Measurements from ENCODE around the gene CLIC1. TPM values are rescaled to one million over a fixed set of nuclear protein-coding genes. Genes with fewer than 3 reads are reported as not detected.

The CLIC1 gene
- total and polyA plus RNA-seq, 2 experiments from 2014 or later = 269 to 296 TPM

DNA sequence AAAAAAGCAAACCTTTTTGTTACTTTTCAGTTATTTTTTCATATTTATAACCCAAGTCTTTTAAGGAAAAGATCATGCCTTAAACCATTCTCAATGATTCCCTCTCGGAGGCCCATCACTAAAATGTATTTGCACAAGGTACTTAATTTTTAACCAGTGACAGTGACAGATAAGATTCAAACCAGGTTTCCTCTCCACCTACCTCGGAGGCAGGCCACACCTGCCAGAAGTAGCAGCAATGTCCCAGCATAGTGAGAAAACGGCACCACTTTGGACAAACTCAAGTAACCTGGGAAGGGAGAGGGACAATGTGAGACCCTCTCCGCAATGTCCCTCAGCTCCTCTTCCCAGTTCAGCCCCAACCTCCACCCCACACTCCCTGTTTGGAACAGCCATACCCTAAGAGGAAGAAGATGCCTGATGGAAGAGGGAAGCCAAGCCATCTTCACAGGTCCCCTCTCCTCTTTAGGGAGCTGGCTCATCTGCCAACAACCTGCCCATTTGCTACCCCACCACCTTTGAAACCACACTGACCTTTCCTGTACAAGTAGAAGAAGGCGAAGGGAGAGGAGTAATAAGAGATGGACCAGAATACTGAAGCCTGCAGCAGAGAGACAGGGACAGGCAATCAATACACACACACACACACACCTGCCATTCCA, 35.5 kb downstream of the CLIC1 start (continued):
- no peak for TF ChIP-seq EZH2phosphoT487 (IDR thresholded peaks at IDR 0.05; ENCODE audit: unreplicated experiment)
- TF ChIP-seq POLR2AphosphoS5 (IDR thresholded peaks at IDR 0.05; ENCODE audit: low read depth) = no peak
- TF ChIP-seq CREB1 (CRISPR knock-in tag; IDR thresholded peaks at IDR 0.05; ENCODE audit: low read depth) = no peak
- TF ChIP-seq, protein P1, sequence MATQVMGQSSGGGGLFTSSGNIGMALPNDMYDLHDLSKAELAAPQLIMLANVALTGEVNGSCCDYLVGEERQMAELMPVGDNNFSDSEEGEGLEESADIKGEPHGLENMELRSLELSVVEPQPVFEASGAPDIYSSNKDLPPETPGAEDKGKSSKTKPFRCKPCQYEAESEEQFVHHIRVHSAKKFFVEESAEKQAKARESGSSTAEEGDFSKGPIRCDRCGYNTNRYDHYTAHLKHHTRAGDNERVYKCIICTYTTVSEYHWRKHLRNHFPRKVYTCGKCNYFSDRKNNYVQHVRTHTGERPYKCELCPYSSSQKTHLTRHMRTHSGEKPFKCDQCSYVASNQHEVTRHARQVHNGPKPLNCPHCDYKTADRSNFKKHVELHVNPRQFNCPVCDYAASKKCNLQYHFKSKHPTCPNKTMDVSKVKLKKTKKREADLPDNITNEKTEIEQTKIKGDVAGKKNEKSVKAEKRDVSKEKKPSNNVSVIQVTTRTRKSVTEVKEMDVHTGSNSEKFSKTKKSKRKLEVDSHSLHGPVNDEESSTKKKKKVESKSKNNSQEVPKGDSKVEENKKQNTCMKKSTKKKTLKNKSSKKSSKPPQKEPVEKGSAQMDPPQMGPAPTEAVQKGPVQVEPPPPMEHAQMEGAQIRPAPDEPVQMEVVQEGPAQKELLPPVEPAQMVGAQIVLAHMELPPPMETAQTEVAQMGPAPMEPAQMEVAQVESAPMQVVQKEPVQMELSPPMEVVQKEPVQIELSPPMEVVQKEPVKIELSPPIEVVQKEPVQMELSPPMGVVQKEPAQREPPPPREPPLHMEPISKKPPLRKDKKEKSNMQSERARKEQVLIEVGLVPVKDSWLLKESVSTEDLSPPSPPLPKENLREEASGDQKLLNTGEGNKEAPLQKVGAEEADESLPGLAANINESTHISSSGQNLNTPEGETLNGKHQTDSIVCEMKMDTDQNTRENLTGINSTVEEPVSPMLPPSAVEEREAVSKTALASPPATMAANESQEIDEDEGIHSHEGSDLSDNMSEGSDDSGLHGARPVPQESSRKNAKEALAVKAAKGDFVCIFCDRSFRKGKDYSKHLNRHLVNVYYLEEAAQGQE (IDR thresholded peaks at IDR 0.05; ENCODE audit: unreplicated experiment) = no peak

GRCh38 chr6:31697555-31697954, 38.8 kb downstream of the CLIC1 start:
- Histone ChIP-seq H3K27me3 (ENCODE audit: insufficient read depth) (no peaks in the 10 kb centered on the region), H2AFZ (no peak overlapping the region), H3K36me3 (ENCODE audit: insufficient read depth) (peaks cover 6% of the 10 kb centered on the region; the same call in 1 of the 2 replicates), H3K79me2 (replicated peaks; ENCODE audit: insufficient read depth) (peaks cover 14% of the 10 kb centered on the region), H3K4me3 (no peak overlapping the region), H3K4me2 (no peak overlapping the region), H3K9me2 (ENCODE audit: insufficient read depth) (no peaks in the 10 kb centered on the region), H4K20me1 (replicated peaks; ENCODE audit: insufficient read depth) (peaks cover 3% of the 10 kb centered on the region; the same call in 1 of the 2 replicates), H3K4me1 (ENCODE audit: insufficient read depth) (peaks cover 5% of the 10 kb centered on the region; the same call in 1 of the 2 replicates), H3K27ac (ENCODE audit: low read depth) (no peak overlapping the region), H3F3A (replicated peaks; ENCODE audit: low read depth) (peaks cover 3% of the 10 kb centered on the region; the same call in 1 of the 2 replicates)
- ATAC-seq (no peak), DNase-seq (ENCODE audit: low spot score) (no peak)
- Mint-ChIP-seq H3K36me3 (ENCODE audit: low read depth) (peaks cover 21% of the 10 kb centered on the region), H3K27me3 (ENCODE audit: insufficient read depth, low read depth, poor library complexity) (peaks cover 5% of the 10 kb centered on the region), H3K9me3 (no peaks in the 10 kb centered on the region), H3K27ac (no peak overlapping the region), H3K4me3 (no peak overlapping the region), H3K4me1 (peaks cover 8% of the 10 kb centered on the region)
- TF ChIP-seq, protein P1 (IDR thresholded peaks at IDR 0.05; ENCODE audit: unreplicated experiment) = no peak
- TF ChIP-seq EZH2phosphoT487 (IDR thresholded peaks at IDR 0.05; ENCODE audit: unreplicated experiment) (no peak), POLR2AphosphoS5 (IDR thresholded peaks at IDR 0.05; ENCODE audit: low read depth) (no peak), NANOG (IDR thresholded peaks at IDR 0.05; ENCODE audit: borderline replicate concordance) (no peak), ZNF114 (CRISPR knock-in tag; IDR thresholded peaks at IDR 0.05) (no peak), EZH2 (IDR thresholded peaks at IDR 0.05; ENCODE audit: low read depth, unreplicated experiment) (no peak), ZNF462 (CRISPR knock-in tag; IDR thresholded peaks at IDR 0.05) (no peak), ZNF331 (CRISPR knock-in tag; IDR thresholded peaks at IDR 0.05; ENCODE audit: low read depth) (no peak)
